Suprapubic skin (tissue), 4 donors: ENCODE data around the gene PRRX1. TPM values are rescaled to one million over a fixed set of nuclear protein-coding genes. Genes with fewer than 3 reads are reported as not detected.

ENCODE experiments used
- DNase-seq, 2 donors: peaks; one replicate each; pipeline ENCODE4 v3.0.0-alpha.2; 2019; ENCODE audit warnings: low spot score in 2 of 2
- H3K27ac ChIP-seq: fragments of 200-600 bp; sonication (generic); one replicate; pipeline ENCODE4 v1.5.1; 2019
- H3K27me3 ChIP-seq: fragments of 200-600 bp; sonication (generic); one replicate; pipeline ENCODE4 v1.5.1; 2019
- H3K36me3 ChIP-seq: fragments of 200-600 bp; sonication (generic); one replicate; pipeline ENCODE4 v1.5.1; 2019
- H3K4me1 ChIP-seq: fragments of 200-600 bp; sonication (generic); one replicate; pipeline ENCODE4 v1.5.1; 2019
- H3K4me3 ChIP-seq: fragments of 200-600 bp; sonication (generic); one replicate; pipeline ENCODE4 v1.5.1; 2019; ENCODE audit warnings: mild to moderate bottlenecking
- H3K9me3 ChIP-seq: fragments of 200-600 bp; sonication (generic); one replicate; pipeline ENCODE4 v1.5.1; 2019
- CTCF ChIP-seq, 2 donors: fragments of 200-600 bp in 1 of 2; fragments of 450-650 bp in 1 of 2; sonication (generic) in 1 of 2; IDR thresholded peaks; one replicate each; pipeline ENCODE4 v1.5.1; 2016 to 2019; ENCODE audit warnings: antibody characterized with exemption in 2 of 2, mild to moderate bottlenecking in 1 of 2, moderate library complexity in 1 of 2
- EP300 ChIP-seq: sonication (generic); formaldehyde crosslinking; IDR thresholded peaks from one replicate; pipeline ENCODE4 v1.6.1; 2017; ENCODE audit warnings: antibody characterized with exemption
- POLR2A ChIP-seq, 2 donors: fragments of 450-650 bp; IDR thresholded peaks; one replicate each; pipeline ENCODE4 v1.6.1; 2017; ENCODE audit warnings: antibody characterized with exemption in 2 of 2, mild to moderate bottlenecking in 2 of 2, moderate library complexity in 2 of 2
- POLR2AphosphoS5 ChIP-seq, 3 donors: sonication (generic); formaldehyde crosslinking; IDR thresholded peaks; one replicate each; pipeline ENCODE4 v1.6.1; 2017; ENCODE audit warnings: antibody characterized with exemption in 3 of 3
- WGBS: methylation state at CpG from one replicate; pipeline ENCODE4 v1.1.5; 2018; 5-methylcytosine and 5-hydroxymethylcytosine counted together
- total RNA-seq, 4 donors: library from RNA; depleted of rRNA; stranded (reverse); fragments of >200 nt; gene quantifications; one replicate each; pipeline ENCODE4 v1.1.0, GENCODE V29; 2016

The PRRX1 gene
- total RNA-seq, 4 donors from 2014 or later, result 14.7 to 32.5 (median 23.5) TPM

- Histone ChIP-seq H3K27ac (peak overlapping the region; percentile 73), H3K4me3 (peak overlapping the region; percentile 15), H3K4me1 (peaks cover 9% of the 10 kb centered on the region), H3K27me3 (peaks cover 33% of the 10 kb centered on the region), H3K9me3 (no peaks in the 10 kb centered on the region), H3K36me3 (no peaks in the 10 kb centered on the region)
- DNase-seq, result no peak
- WGBS, result 66% methylated on average over 22 of the region's 22 CpGs
- TF ChIP-seq EP300 (no peak), CTCF (IDR thresholded peaks at IDR 0.05) (no peak), POLR2AphosphoS5 (IDR thresholded peaks at IDR 0.05) (no peak), POLR2A (IDR thresholded peaks at IDR 0.05) (no peak)
Observed at GRCh38 chr1:170669586-170670530, 5.9 kb downstream of the PRRX1 start.

DNA sequence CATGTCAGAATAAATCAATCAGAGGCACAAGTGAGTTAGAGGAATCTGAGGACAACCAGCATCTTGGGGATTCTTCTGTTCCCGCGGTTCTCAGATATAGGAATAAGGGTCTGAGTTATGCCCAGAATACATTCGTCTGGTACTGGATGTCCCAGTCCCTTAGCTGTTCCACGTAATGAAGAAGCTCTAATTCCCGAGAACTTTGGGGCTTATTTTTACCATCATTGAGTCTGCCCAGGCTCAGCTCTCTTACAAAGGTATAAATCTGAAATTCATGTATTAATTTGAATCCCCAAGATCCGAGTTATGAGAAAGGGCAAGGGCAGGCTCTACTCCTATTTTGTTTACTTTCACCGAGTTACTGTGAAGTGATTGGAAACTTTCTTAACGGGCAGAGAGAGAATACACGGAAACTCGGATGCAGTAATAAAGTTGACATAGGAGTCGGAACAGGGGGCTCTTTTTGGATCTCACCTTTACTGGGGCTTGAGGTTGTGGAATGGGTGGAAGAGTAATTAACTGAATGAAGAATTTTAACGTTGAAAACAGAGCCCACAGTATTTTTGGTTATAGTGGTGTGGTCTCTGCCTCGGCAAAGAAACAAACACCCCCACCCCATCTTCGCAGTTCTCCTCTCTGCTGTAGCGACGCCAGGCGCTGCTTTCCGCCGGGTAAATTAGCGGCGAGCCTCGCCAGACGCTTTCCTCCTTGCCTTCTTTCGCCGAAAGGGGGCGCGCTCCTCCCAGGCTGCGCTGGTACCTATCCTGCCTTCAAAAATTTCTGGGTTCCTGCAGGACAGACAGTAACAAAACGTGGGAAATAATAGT is 7.1 kb downstream of the PRRX1 start:
- WGBS, result 48% methylated on average over 29 of the region's 29 CpGs
- Histone ChIP-seq H3K4me1 (peaks cover 8% of the 10 kb centered on the region), H3K4me3 (peak overlapping the region; percentile 15), H3K27me3 (peaks cover 21% of the 10 kb centered on the region), H3K36me3 (no peaks in the 10 kb centered on the region), H3K27ac (peak overlapping the region; percentile 73), H3K9me3 (no peaks in the 10 kb centered on the region)
- TF ChIP-seq CTCF (IDR thresholded peaks at IDR 0.05) (peak in 1 of 2 donors; percentile 63), EP300 (no peak)
- no peak for DNase-seq

GRCh38 chr1:170671629-170671963 is 7.7 kb downstream of the PRRX1 start:
- H3K4me1 ChIP-seq, result peaks cover 8% of the 10 kb centered on the region
- H3K4me3 ChIP-seq, result peak overlapping the region; percentile 15
- WGBS, result 83% methylated on average over 4 of the region's 4 CpGs

DNA sequence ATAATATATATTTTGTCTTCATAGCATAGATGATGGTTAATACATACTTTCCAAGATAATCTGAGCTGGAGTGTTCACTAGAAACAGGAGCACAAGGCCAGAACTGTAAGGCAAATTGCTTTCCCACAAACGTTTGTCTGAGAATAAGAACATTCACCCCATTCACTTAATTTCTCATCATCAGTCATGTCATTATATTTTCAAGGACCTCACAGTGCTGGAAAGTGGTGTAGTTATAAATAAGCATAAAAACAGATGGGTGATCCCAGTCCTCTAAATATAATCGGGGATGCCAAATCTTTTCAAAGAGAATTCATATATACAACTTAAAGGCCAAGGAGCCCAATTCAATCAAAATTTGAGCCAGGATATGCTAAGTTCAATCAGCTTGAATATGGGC is 8.4 kb downstream of the PRRX1 start:
- Histone ChIP-seq H3K27me3 (peaks cover 10% of the 10 kb centered on the region), H3K4me3 (no peak overlapping the region), H3K36me3 (no peaks in the 10 kb centered on the region), H3K4me1 (peaks cover 10% of the 10 kb centered on the region), H3K27ac (no peak overlapping the region), H3K9me3 (no peaks in the 10 kb centered on the region)
- DNase-seq, result no peak
- no peak for TF ChIP-seq CTCF (IDR thresholded peaks at IDR 0.05)
- no peak for TF ChIP-seq POLR2A (IDR thresholded peaks at IDR 0.05)
- no peak for TF ChIP-seq EP300
- TF ChIP-seq POLR2AphosphoS5 (IDR thresholded peaks at IDR 0.05), result no peak
- WGBS, result 70% methylated on average over 2 of the region's 2 CpGs

More at GRCh38 chr1:170671629-170671963, 7.7 kb downstream of the PRRX1 start:
- Histone ChIP-seq H3K36me3 (no peaks in the 10 kb centered on the region), H3K27me3 (peaks cover 16% of the 10 kb centered on the region), H3K9me3 (no peaks in the 10 kb centered on the region), H3K27ac (peak overlapping the region; percentile 39)
- DNase-seq, result no peak
- TF ChIP-seq EP300, result no peak
- TF ChIP-seq CTCF (IDR thresholded peaks at IDR 0.05), result no peak
- TF ChIP-seq POLR2AphosphoS5 (IDR thresholded peaks at IDR 0.05), result no peak
- no peak for TF ChIP-seq POLR2A (IDR thresholded peaks at IDR 0.05)

DNA sequence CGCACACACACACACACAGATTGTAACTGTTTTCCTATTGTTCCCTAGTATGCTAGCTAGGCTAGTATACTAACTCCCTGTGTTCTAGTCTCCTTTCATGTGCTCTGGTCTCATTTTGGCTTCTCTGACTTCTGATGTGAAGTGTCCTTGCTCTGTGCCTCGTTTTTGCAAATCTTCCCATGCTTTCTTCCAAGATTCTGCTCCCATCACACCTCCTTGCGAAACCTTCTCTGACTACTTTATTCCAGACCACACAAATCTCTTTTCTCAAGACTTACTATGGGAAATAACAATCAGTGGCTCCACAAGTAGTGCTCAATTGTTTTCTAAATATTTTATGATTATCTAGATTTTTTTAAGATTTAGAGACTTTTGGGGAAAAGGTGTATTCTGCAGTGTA is 10.3 kb downstream of the PRRX1 start:
- Histone ChIP-seq H3K27ac (peak overlapping the region; percentile 51), H3K9me3 (no peaks in the 10 kb centered on the region), H3K4me3 (no peak overlapping the region), H3K4me1 (peaks cover 23% of the 10 kb centered on the region), H3K27me3 (peaks cover 6% of the 10 kb centered on the region), H3K36me3 (no peaks in the 10 kb centered on the region)
- 52% methylated on average over 3 of the region's 3 CpGs for WGBS
- DNase-seq, result no peak
- TF ChIP-seq EP300, result no peak
- peak in 1 of 3 donors; percentile 34 for TF ChIP-seq POLR2AphosphoS5 (IDR thresholded peaks at IDR 0.05)
